Calu3 (cell line): ENCODE results near the gene TMEM30B. TPM values are rescaled to one million over a fixed set of nuclear protein-coding genes. Genes with fewer than 3 reads are reported as not detected.

Source experiments
- BruUV-seq: library from RNA; stranded (reverse); fragments of 400-500 nt; replicated peaks from 2 replicates; lab custom pipeline; 2021; lab: Mats Ljungman, UMichigan
- CTCF ChIA-PET: fragments of 300-600 bp; sonication (Branson Sonifier 250); formaldehyde crosslinking; loops from one replicate; lab custom pipeline; 2022; ENCODE audit warnings: antibody characterized with exemption; lab: Charles Lee
- DNase-seq: peaks from one replicate; pipeline ENCODE4 v3.0.0; 2022
- H3K27ac Mint-ChIP-seq: one replicate; pipeline ENCODE4 v1.8.0; 2022; ENCODE audit warnings: mixed read lengths; ENCODE audit not compliant: unreplicated experiment
- H3K27me3 Mint-ChIP-seq: one replicate; pipeline ENCODE4 v1.8.0; 2022; ENCODE audit warnings: mixed read lengths; ENCODE audit not compliant: unreplicated experiment
- H3K36me3 Mint-ChIP-seq: one replicate; pipeline ENCODE4 v1.8.0; 2022; ENCODE audit warnings: mild to moderate bottlenecking, moderate library complexity, mixed read lengths; ENCODE audit not compliant: insufficient read depth, unreplicated experiment
- H3K4me1 Mint-ChIP-seq: one replicate; pipeline ENCODE4 v1.8.0; 2022; ENCODE audit warnings: mild to moderate bottlenecking, low read depth, mixed read lengths; ENCODE audit not compliant: unreplicated experiment
- H3K4me3 Mint-ChIP-seq: one replicate; pipeline ENCODE4 v1.8.0; 2022; ENCODE audit warnings: mild to moderate bottlenecking, low read depth, moderate library complexity, mixed read lengths; ENCODE audit not compliant: unreplicated experiment
- H3K9me3 Mint-ChIP-seq: one replicate; pipeline ENCODE4 v1.8.0; 2022; ENCODE audit warnings: low read depth, mixed read lengths; ENCODE audit not compliant: unreplicated experiment
- intact Hi-C: fragments of 100-400 bp; cut with micrococcal nuclease; formaldehyde crosslinking; loops from one replicate; pipeline ENCODE4 v1.10.0; 2022; ENCODE audit not compliant: unreplicated experiment
- total RNA-seq: library from RNA; stranded (reverse); gene quantifications from 2 replicates; pipeline ENCODE4 v1.2.3, GENCODE V29; 2022
- TF ChIP-seq, protein P1 (sequence below): fragments of 200-600 bp; IDR thresholded peaks from one replicate; pipeline ENCODE4 v1.8.0; 2022; ENCODE audit warnings: antibody characterized with exemption; ENCODE audit not compliant: unreplicated experiment

Gene TMEM30B
- total RNA-seq, 1 experiment from 2014 or later = 55.5 TPM

DNA sequence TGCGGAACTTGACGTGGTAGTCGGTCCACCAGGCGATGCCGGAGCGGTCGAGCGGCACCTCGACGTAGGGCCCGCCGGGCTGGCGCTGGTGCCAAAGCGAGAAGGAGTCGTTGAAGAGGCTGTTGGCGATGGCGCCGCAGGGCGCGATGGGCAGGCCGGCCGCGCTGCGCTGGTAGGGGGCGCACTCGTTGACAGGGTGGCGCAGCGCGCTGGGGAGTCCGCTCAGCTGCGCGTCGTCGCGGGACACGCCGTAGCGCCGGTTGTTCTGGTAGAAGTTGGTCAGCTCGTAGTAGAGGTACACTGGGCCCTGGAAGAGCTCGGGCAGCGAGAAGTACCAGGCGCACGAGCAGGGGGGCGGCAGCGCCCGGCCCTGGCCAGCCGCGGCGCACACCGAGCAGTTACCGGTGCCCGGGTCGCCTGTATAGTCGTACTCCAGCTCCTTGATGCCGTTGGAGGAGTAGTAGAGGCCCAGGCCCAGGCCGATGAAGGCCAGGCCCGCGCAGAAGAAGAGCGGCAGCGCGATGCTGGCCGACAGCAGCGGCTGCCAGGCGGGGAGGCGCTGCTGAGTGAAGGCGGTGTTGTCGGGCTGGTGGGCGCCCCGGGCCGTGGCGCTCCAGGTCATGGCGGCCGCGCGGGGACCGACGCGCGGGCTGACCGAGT lies 482 bp downstream of the TMEM30B start:
- intact Hi-C loops = no loop called here

DNA sequence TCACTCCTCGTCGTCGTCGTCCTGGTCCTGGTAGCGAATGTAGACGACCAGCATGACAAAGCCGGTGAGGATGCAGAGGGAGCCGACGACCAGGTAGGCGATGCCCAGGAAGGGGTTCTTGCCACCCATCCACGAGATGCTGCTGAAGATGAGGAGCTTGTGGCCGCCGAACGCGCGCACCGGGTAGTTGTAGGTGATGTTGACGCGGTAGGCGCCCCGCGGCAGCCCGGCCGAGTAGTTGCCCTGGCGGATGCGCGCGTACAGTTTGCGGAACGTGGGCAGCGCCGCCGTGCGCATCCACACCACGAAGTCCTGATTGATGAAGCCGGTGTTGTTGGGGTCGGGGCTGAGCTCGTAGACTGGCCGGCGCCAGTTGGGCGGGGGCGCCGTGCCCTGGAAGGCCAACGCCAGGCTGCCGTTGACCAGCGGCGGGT lies 1.0 kb downstream of the TMEM30B start:
- H3K36me3 Mint-ChIP-seq = peaks cover 32% of the 10 kb centered on the region
- BruUV-seq = no TSS peak
- peak overlapping the region; percentile 100 for H3K4me3 Mint-ChIP-seq
- no peaks in the 10 kb centered on the region for H3K27me3 Mint-ChIP-seq
- peak overlapping the region; percentile 55 for H3K27ac Mint-ChIP-seq
- peak; percentile 36 for DNase-seq
- TF ChIP-seq, protein P1, sequence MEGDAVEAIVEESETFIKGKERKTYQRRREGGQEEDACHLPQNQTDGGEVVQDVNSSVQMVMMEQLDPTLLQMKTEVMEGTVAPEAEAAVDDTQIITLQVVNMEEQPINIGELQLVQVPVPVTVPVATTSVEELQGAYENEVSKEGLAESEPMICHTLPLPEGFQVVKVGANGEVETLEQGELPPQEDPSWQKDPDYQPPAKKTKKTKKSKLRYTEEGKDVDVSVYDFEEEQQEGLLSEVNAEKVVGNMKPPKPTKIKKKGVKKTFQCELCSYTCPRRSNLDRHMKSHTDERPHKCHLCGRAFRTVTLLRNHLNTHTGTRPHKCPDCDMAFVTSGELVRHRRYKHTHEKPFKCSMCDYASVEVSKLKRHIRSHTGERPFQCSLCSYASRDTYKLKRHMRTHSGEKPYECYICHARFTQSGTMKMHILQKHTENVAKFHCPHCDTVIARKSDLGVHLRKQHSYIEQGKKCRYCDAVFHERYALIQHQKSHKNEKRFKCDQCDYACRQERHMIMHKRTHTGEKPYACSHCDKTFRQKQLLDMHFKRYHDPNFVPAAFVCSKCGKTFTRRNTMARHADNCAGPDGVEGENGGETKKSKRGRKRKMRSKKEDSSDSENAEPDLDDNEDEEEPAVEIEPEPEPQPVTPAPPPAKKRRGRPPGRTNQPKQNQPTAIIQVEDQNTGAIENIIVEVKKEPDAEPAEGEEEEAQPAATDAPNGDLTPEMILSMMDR = no peak
- CTCF ChIA-PET = interaction anchor here (0.5 to 1.6 kb wide), 6 partner anchors 8 to 615 kb away, joined by 3 to 5 read pairs (median 4); no protein-coding TSS in a partner anchor
- intact Hi-C loops = no loop called here
- H3K9me3 Mint-ChIP-seq = no peaks in the 10 kb centered on the region
- H3K4me1 Mint-ChIP-seq = peaks cover 20% of the 10 kb centered on the region

More for the DNA sequence above, 482 bp downstream of the TMEM30B start:
- peak overlapping the region; percentile 100 for H3K4me3 Mint-ChIP-seq
- DNase-seq = peak; percentile 87
- H3K36me3 Mint-ChIP-seq = peaks cover 32% of the 10 kb centered on the region
- peak overlapping the region; percentile 55 for H3K27ac Mint-ChIP-seq
- peaks cover 26% of the 10 kb centered on the region for H3K4me1 Mint-ChIP-seq
- no peaks in the 10 kb centered on the region for H3K27me3 Mint-ChIP-seq
- TF ChIP-seq, protein P1 = peak; percentile 37
- H3K9me3 Mint-ChIP-seq = no peaks in the 10 kb centered on the region
- CTCF ChIA-PET = interaction anchor here (0.5 to 1.6 kb wide), 7 partner anchors 8 to 616 kb away, joined by 3 to 5 read pairs (median 4); no protein-coding TSS in a partner anchor
- BruUV-seq = no TSS peak

DNA sequence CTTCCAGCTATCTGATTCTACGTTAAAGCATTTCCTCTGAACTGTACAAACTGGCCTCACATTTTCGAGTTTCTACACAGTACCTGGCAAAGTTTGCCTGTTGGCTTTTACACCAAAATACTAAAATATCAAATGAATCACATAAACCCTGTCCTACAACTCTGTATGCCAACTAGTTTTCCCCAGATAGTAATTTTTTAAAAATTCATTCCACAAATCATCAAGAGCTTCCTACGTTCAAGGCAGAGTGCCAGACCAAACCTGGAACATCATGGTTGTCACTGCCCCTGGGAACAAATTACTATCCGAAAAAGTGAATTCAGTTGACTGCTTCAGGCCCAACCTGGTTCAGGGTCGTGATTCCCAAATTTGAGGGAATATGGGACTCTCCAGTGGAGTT lies 2.1 kb downstream of the TMEM30B start:
- Mint-ChIP-seq H3K36me3 (peaks cover 32% of the 10 kb centered on the region), H3K4me1 (peaks cover 16% of the 10 kb centered on the region), H3K27ac (peak overlapping the region; percentile 55), H3K4me3 (peak overlapping the region; percentile 100), H3K9me3 (no peaks in the 10 kb centered on the region), H3K27me3 (no peaks in the 10 kb centered on the region)
- no TSS peak for BruUV-seq
- CTCF ChIA-PET = interaction anchor here (0.6 to 1.6 kb wide), 2 partner anchors 8 to 13 kb away, joined by 4 read pairs; no protein-coding TSS in a partner anchor
- TF ChIP-seq, protein P1 = no peak
- no peak for DNase-seq
- intact Hi-C loops = no loop called here

DNA sequence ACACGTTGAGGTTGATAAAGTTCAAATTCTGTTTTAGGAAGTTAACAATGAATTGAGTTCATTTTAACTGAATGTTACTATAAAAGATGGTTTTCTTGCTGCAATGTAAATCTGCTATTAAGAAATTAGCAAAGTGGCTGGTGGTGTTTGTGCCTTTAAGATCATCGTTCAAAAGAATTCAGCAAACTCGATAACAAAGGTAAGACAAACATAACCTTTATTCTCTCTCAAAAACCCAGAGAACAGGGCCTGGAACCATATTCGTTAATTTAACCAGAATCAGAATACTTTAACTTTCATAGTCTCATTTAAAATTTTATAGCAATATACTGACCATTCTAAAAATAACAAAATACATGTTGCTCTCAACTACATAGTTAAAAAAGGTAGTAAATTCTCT lies 3.4 kb downstream of the TMEM30B start:
- intact Hi-C loops = no loop called here
- BruUV-seq = no TSS peak
- H3K4me1 Mint-ChIP-seq = peaks cover 3% of the 10 kb centered on the region
- no peaks in the 10 kb centered on the region for H3K27me3 Mint-ChIP-seq
- CTCF ChIA-PET = interaction anchor here (0.5 kb wide), 1 partner anchor 558 kb away, joined by 4 read pairs; no protein-coding TSS in a partner anchor
- H3K9me3 Mint-ChIP-seq = no peaks in the 10 kb centered on the region
- H3K36me3 Mint-ChIP-seq = peaks cover 32% of the 10 kb centered on the region
- H3K27ac Mint-ChIP-seq = no peak overlapping the region
- H3K4me3 Mint-ChIP-seq = peak overlapping the region; percentile 40
- TF ChIP-seq, protein P1 = no peak
- DNase-seq = no peak
